NCI-H524 (cell line): ENCODE results near the gene HRCT1.
"Not testable (repeated sequence)": the region's sequence is repeated elsewhere in the genome, so short reads cannot be mapped to it uniquely, and the experiment has no call there.

Experiments
- DNase-seq, 2 experiments: peaks; one replicate each; lab custom pipeline; 2025; lab: John Stamatoyannopoulos, UW

The HRCT1 gene

GRCh38 chr9:35905912-35906679 is at the start of gene HRCT1:
Gene HRCT1, plus strand, starts transcription at chr9:35906202. Its CDS starts 86 bp downstream, at chr9:35906288.
- DNase-seq = peak in 1 of 2 experiments; percentile 6

GRCh38 chr9:35856206-35856605 is 49.8 kb upstream of the HRCT1 start:
- DNase-seq = no peak

DNA sequence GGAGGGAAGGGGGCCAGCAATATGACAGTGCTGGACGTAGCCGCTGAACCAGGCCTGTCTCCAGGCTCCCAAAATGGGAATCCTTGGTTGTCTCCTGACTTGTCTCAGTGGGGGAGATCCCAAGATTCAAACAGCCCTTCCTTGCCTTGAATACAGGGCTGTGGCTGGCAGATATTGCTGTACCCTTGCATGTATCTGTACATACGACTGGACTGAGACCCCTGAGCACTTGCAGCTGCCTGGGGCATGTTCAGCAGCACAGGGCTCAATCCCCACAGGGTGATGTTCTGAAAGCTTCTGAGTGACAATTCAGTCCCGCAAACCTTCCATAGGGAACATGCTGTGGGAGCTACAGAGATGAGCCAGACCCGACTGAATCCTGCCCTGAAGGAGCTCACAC is 49.1 kb upstream of the HRCT1 start:
- DNase-seq = no peak

DNA sequence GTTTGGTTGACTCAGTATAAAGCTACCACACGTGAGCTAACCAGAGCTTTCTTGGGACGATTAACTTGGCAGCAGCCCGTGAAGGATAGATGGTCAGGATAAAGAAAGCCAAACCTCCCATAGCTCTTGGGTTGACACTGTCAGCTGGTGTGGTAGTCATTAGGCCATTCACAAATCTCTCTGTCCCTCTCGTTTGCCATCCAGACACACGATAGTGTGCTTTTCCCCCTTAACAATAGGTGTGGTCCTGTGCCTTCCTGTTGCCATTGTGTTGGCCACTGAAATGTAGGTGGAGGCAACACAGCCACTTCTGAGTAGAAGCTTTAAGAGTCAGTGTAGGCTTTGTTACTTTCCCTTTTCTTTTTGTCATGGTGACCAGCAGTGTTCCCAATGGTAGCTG is 47.5 kb upstream of the HRCT1 start:
- no peak for DNase-seq

DNA sequence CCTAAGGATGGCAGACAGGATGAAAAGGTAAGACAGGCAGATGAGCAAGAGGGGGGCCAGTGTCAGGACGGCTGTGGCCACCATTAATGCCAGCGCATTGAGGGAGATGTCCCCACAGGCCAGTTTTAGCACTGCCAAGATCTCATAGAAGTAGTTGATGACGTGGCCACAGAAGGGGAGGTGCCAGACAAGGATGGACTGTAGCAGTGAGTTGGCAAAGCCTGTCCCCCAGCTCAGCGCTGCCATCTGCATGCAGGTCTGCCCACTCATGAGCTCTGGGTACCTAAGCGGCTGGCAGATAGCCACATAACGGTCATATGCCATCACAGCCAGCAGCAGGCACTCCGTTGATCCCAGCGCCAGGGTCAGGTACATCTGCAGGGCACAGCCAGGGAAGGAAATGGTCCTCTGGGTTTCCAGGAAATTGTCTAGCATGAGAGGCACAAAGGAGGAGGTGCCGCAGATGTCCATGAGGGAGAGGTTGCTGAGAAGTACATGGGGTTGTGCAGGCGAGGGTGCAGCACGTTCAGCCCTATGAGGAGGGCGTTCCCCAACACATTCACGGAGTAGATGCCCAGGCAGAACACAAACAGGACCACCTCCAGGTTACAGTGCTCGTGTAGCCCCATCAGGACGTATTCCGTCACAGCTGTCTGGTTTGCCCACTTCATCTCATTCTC is 46.6 kb upstream of the HRCT1 start:
- peak; percentile 22 to 52 for DNase-seq

GRCh38 chr9:35859990-35860339 is 46.0 kb upstream of the HRCT1 start:
- DNase-seq = peak in 1 of 2 experiments; percentile 64

DNA sequence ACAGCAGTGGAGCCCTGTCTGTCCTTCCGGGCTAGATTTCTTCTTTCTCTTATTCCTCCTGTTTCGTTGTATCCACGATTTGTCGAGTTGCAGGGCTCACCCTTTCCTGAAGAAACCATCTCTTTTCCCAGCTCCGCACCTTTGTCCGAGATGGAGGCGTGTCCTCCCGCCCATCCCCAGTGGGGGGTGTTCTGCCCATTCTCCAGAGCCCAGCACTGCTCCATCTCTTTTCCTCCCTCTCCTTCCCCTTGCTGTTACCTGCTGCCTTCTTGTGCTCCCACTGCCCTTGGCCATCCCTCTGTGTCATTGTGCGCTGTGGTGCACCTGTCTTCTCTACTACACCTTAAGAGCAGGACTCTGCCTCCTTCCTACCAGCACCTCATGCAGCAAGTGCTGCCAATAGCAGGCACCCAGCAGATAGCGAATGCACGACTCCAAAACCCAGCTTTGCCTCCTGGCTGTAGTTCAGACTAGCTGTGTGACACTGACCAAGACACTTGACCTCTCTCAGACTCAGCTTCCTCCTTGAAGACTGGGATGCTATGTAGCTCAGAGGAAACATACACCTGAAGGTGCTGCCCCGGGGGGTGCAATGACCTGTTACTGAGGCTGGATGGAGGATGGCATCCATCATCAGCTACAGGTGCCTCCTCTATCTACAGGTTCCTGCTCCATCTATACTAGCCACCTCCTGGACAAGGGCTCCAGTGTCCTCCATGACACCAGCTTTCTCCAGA is 44.7 kb upstream of the HRCT1 start:
- no peak for DNase-seq

GRCh38 chr9:35862328-35862727 is 43.7 kb upstream of the HRCT1 start:
- DNase-seq = no peak

GRCh38 chr9:35863583-35863982 is 42.4 kb upstream of the HRCT1 start:
- DNase-seq = no peak

DNA sequence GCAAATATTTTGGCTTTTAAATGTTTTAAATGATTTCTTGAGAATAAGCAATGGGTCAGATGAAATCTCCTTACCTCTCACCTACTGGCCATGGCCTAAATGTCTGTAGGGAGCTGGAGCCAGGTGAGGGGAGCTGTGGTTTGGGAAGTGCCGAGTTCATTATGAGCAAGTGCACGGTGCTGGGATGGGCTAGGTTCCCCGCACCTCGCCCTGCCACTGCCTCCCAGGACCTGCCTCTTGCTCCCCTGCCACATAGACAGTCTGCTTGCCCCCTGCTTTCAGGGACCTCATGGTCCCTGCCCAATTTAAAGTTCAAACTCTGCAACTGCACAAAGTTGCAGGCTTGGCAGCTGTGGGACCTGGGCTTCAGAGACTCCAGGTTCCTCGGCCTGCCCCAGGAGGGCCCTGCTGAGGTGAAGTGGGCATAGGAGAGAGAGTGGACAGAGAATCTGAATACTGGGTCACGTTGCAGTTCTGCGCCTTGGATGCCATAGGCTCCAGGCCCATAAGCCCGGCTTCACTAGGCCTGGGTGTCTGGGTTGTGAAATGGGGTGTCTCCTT is 41.2 kb upstream of the HRCT1 start:
- DNase-seq = no peak

- no peak for DNase-seq
Observed at GRCh38 chr9:35867538-35867937, 38.5 kb upstream of the HRCT1 start.

DNA sequence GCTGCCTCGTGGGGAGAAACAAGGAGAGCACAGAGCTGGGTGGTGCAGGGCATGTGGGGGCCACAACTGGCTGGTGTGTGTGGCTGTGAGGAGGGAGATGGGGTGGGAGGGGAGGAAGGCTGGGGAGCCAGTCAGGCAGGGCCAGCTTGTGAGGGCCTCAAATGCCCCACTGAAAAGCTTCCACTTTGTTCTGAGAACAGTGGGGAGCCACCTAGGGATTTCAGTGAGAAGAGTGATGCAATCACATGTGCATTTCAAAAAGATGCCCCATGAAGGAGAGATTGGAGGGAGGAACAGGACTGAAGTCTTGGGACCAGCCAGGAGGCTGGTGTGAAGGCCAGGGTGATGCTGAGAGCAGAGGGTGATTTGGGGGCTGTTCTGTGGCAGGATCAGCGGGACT is 37.1 kb upstream of the HRCT1 start:
- DNase-seq = no peak

DNA sequence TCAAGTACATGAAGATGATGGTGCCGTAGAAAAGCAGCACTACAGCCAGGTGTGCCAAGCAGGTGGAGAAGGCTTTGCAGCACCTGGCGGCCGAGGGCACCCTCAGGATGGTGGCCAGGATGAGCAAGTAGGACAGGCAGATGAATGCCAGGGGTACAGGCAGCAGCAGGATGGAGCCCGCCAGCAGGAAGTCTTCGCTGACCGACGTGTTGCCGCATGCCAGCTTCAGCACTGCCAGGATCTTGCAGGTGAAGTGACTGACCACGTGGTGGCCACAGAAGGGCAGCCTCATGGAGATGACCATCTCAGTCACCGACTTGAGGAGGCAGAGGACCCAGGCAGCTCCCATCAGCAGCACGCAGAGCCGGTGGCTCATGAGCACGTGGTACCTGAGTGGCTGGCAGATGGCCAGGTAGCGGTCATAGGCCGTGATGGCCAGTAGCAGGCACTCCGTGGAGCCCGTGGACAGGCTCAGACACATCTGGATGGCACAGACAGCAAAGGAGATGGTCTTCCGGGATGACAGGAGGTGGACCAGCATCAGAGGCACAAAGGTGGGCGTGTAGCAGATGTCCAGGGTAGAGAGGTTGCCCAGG is 36.3 kb upstream of the HRCT1 start:
- DNase-seq = no peak

- DNase-seq = no peak
Observed at GRCh38 chr9:35870351-35870923, 35.6 kb upstream of the HRCT1 start, which contains the start of gene OR13J1. Gene OR13J1, minus strand, starts transcription at chr9:35870401. Its CDS starts 0 bp downstream, at chr9:35870401.

DNA sequence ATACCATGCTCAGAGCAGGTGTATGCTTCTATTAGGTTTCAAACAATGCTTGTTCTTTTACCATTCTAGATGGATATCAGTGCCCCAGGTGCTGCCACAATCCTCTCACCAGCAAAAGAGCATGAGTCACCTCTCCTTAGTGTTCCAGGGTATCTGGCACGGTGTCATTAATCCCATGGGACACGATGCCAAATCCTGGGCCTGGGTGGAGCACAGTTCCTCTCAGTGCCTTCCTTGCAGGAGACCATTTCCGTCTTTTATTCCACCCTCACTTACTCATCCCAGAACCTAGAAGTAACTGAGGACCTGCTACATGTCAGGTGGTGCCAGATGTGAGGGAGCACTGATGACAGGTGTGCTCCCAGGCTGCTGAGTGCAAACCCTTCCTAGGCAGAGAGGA is 34.5 kb upstream of the HRCT1 start:
- no peak for DNase-seq

DNA sequence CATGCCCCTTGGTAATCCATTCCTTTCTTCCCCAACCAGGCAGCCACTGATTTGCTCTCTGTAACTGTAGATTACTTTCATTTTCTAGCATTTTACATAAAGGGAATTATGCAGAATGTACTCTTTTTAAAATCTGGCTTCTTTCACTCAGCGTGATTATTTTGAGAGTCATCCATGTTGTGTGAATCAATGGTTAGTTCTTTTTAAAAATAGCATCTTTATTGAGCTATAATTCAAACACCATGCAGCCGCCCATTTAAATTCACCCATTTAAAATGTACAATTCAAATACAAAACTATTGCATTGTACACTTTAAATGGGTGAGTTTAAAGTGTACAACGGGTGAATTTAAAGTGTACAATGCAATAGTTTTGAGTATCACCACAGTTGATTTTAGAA is 33.5 kb upstream of the HRCT1 start:
- no peak for DNase-seq

- peak; percentile 49 to 79 for DNase-seq
Observed at GRCh38 chr9:35882263-35882848, 23.6 kb upstream of the HRCT1 start.

- no peak for DNase-seq
Observed at GRCh38 chr9:35882996-35883395, 23.0 kb upstream of the HRCT1 start.

DNA sequence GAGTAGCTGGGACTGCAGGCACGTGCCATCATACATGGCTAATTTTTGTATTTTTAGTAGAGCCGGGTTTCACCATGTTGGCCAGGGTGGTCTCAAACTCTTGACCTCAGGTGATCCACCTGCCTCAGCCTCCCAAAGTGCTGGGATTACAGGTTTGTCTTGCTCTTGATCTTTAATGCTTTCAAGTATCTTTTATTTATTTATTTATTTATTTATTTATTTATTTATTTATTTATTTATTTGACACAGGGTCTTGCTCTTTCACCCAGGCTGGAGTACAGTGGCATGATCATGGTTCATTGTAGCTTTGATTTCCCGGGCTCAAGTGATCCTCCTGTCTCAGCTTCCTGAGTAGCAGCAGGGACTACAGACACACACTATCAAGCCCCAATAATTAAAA is 21.1 kb upstream of the HRCT1 start:
- not testable (repeated sequence) for DNase-seq

GRCh38 chr9:35891646-35892045 is 14.4 kb upstream of the HRCT1 start:
- no peak for DNase-seq

DNA sequence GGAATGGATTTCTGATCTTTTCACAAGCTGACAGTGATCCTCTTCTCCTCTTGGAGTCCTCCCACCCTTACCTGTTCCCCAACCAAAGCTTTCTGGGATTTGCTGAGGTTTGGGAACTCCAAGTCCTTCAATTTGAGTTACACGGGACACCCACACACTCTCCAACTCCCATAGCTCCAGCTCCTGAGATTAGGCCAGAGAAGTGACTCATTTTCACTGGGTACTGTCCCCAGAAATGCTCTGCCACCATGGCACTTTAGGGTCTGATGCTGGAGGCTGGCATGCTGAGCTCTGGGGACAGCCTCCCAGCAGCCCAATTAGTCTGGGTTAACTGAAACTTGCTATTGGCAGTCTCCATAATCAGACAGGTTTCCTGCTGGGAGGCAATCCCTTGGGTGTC is 14.0 kb upstream of the HRCT1 start:
- no peak for DNase-seq
